Ascending aorta (tissue), 2 donors: ENCODE data around the gene CDS1. TPM values are rescaled to one million over a fixed set of nuclear protein-coding genes. Genes with fewer than 3 reads are reported as not detected.
"Not testable (repeated sequence)": the region's sequence is repeated elsewhere in the genome, so short reads cannot be mapped to it uniquely, and the experiment has no call there.

ENCODE experiments used
- DNase-seq, 2 donors: peaks; one replicate each; pipeline ENCODE4 v3.0.0-alpha.2; 2019; ENCODE audit warnings: low spot score in 2 of 2
- H3K27ac ChIP-seq, 2 donors: fragments of 200-600 bp; sonication (generic); one replicate each; pipeline ENCODE4 v1.5.1; 2016 to 2017; ENCODE audit warnings: mild to moderate bottlenecking in 1 of 2
- H3K27me3 ChIP-seq: fragments of 200-600 bp; sonication (generic); one replicate; pipeline ENCODE4 v1.5.1; 2017
- H3K36me3 ChIP-seq, 2 donors: fragments of 200-600 bp; sonication (generic); one replicate each; pipeline ENCODE4 v1.5.1; 2016
- H3K4me1 ChIP-seq, 2 donors: fragments of 200-600 bp; sonication (generic); one replicate each; pipeline ENCODE4 v1.5.1; 2016 to 2017; ENCODE audit warnings: mild to moderate bottlenecking in 1 of 2
- H3K4me3 ChIP-seq, 2 donors: fragments of 200-600 bp; sonication (generic); one replicate each; pipeline ENCODE4 v1.5.1; 2016 to 2017; ENCODE audit warnings: mild to moderate bottlenecking in 1 of 2
- H3K9me3 ChIP-seq, 2 donors: fragments of 200-600 bp; sonication (generic); one replicate each; pipeline ENCODE4 v1.5.1; 2016
- intact Hi-C: fragments of 100-400 bp; cut with DNase I; formaldehyde crosslinking; loops from one replicate; pipeline ENCODE4 v1.15.1; 2023
- total RNA-seq: library from RNA; depleted of rRNA; stranded (reverse); fragments of >200 nt; gene quantifications from one replicate; pipeline ENCODE4 v1.1.0, GENCODE V29; 2016
- TF ChIP-seq, protein P1 (sequence below), 3 experiments: fragments of 200-600 bp in 2 of 3; fragments of 450-650 bp in 1 of 3; sonication (generic) in 2 of 3; IDR thresholded peaks; one replicate each; pipeline ENCODE4 v1.5.1; 2016 to 2019; ENCODE audit warnings: antibody characterized with exemption in 3 of 3, mild to moderate bottlenecking in 1 of 3, moderate library complexity in 1 of 3

The CDS1 gene
- 0.11 TPM for total RNA-seq

DNA sequence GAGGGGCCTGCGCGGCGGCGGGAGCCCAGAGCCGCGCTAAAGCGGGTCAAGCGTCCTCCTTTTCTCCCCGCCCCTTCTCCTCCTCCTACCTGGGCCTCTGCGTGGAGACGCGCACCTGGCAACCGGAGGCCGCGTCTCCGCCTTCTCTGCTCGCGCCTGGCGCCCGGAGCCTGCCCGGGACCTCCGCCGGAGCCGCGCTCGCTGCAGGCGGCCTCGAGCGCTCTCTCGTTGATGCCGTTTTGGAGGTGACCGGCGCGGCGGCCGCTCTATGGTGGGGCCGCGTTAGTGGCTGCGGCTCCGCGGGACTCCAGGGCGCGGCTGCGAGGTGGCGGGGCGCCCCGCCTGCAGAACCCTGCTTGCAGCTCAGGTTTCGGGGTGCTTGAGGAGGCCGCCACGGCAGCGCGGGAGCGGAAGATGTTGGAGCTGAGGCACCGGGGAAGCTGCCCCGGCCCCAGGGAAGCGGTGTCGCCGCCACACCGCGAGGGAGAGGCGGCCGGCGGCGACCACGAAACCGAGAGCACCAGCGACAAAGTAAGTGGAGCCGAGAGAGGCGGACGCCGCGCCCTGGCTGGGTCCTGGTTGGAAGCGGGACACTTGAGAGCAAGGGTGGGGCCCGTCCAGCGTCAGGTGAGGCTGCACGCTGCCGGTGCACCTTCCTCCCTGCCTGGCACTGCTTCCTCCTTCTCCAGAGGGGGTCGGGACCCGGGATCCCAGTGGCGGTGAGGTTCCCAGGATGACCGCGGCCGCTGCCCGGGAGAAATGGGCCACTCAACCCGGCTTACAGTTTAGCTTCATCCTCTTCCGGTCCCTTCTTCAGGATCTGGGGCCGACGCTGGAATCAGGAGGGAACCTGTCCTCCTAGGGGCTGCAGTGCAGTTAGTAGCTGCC is at the start of gene CDS1:
Gene CDS1 (plus strand): TSS at position 140 of the 888 bp plus-strand sequence. CDS start 275 bp downstream, at position 415.
- DNase-seq = peak in 1 of 2 donors; percentile 66
- no peaks in the 10 kb centered on the region for H3K9me3 ChIP-seq
- intact Hi-C loops = no loop called here
- peaks cover 0 to 9% of the 10 kb centered on the region in 2 donors for H3K4me1 ChIP-seq
- no peaks in the 10 kb centered on the region for H3K27me3 ChIP-seq
- H3K4me3 ChIP-seq = peak within 1 kb of the TSS; percentile 72 to 79
- no peaks in the 10 kb centered on the region for H3K36me3 ChIP-seq
- H3K27ac ChIP-seq = no peak within 1 kb of the TSS
- TF ChIP-seq, protein P1, sequence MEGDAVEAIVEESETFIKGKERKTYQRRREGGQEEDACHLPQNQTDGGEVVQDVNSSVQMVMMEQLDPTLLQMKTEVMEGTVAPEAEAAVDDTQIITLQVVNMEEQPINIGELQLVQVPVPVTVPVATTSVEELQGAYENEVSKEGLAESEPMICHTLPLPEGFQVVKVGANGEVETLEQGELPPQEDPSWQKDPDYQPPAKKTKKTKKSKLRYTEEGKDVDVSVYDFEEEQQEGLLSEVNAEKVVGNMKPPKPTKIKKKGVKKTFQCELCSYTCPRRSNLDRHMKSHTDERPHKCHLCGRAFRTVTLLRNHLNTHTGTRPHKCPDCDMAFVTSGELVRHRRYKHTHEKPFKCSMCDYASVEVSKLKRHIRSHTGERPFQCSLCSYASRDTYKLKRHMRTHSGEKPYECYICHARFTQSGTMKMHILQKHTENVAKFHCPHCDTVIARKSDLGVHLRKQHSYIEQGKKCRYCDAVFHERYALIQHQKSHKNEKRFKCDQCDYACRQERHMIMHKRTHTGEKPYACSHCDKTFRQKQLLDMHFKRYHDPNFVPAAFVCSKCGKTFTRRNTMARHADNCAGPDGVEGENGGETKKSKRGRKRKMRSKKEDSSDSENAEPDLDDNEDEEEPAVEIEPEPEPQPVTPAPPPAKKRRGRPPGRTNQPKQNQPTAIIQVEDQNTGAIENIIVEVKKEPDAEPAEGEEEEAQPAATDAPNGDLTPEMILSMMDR (IDR thresholded peaks at IDR 0.05) = no peak

DNA sequence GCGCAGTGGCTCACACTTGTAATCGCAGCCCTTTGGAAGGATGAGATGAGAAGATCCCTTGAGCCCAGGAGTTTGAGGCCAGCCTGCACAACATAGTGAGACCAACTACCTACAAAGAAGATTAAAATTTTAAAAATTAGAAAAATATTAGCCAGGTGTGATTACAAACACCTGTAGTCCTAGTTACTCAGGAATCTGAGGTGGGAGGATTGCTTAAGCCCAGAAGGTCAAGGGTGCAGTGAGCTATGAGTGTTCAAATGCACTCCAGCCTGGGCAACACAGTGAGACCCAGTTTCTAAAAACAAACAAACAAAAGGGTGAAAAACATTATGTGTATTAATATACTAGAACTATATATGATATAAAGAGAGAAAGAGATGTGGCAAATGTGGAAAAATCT is 47.0 kb upstream of the CDS1 start:
- intact Hi-C loops = no loop called here
- peaks cover 0 to 7% of the 10 kb centered on the region in 2 donors for H3K9me3 ChIP-seq

DNA sequence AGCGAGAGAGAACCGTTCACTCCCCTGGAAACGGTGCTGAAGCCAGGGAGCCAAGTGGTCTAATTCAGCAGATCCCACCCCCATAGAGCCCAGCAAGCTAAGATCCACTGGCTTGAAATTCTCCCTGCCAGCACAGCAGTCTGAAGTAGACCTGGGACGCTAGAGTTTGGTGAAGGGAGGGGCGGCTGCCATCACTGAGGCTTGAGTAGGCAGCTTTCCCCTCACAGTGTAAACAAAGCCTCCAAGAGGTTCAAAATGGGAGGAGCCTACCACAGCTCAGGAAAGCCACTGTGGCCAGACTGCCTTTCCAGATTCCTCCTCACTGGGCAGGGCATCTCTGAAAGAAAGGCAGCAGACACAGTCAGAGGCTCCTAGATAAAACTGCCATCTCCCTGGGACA is 37.8 kb upstream of the CDS1 start:
- TF ChIP-seq, protein P1 (IDR thresholded peaks at IDR 0.05) = no peak
- Histone ChIP-seq H3K36me3 (no peaks in the 10 kb centered on the region), H3K9me3 (no peaks in the 10 kb centered on the region), H3K27ac (no peak overlapping the region), H3K27me3 (no peaks in the 10 kb centered on the region), H3K4me1 (no peaks in the 10 kb centered on the region), H3K4me3 (no peak overlapping the region)
- no peak for DNase-seq
- intact Hi-C loops = no loop called here

More for the DNA sequence above, 47.0 kb upstream of the CDS1 start:
- no peaks in the 10 kb centered on the region for H3K4me1 ChIP-seq
- TF ChIP-seq, protein P1 (IDR thresholded peaks at IDR 0.05) = no peak
- H3K4me3 ChIP-seq = no peak overlapping the region
- DNase-seq = no peak
- H3K27me3 ChIP-seq = no peaks in the 10 kb centered on the region
- H3K27ac ChIP-seq = no peak overlapping the region
- no peaks in the 10 kb centered on the region for H3K36me3 ChIP-seq

DNA sequence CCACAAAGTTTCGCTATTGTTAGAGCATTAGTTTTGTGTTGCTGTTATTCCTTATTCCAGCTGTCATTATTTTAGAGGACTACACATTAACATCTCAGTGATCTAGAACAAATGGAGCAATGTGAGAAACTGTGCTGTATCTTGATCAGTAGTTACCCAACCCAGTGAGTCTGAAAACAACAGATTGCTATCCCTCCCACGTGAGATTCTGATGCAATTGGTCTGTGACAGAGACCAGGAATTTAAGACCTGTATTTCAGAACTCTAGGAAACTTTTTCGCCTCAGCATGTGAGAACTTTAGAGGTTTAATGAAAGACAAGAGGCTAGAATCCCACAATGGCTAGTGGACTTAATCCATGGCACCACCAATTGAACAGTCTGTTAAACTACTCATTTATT is 35.7 kb upstream of the CDS1 start:
- no peaks in the 10 kb centered on the region for H3K9me3 ChIP-seq
- H3K4me1 ChIP-seq = no peaks in the 10 kb centered on the region
- no peak overlapping the region for H3K4me3 ChIP-seq
- TF ChIP-seq, protein P1 (IDR thresholded peaks at IDR 0.05) = no peak
- DNase-seq = no peak
- H3K27ac ChIP-seq = no peak overlapping the region
- no peaks in the 10 kb centered on the region for H3K36me3 ChIP-seq
- intact Hi-C loops = no loop called here
- H3K27me3 ChIP-seq = no peaks in the 10 kb centered on the region

DNA sequence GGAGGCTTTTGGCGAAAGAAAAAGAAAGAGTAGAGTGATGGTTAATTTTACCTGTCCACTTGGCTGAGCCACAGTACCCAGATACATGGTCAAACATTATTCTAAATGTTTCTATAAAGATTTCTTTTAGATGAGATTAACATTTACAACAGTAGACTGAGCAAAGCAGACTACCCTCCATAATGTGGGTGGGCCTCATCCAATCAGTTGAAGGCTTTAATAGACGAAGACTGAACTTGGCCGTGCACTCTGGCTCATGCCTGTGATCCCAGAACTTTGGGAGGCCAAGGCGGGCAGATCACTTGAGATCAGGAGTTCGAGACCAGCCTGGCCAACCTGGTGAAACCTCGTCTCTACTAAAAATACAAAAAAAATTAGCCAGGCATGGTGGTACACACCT is 33.7 kb upstream of the CDS1 start:
- H3K27me3 ChIP-seq, DNase-seq, intact Hi-C loops: not testable (repeated sequence)

DNA sequence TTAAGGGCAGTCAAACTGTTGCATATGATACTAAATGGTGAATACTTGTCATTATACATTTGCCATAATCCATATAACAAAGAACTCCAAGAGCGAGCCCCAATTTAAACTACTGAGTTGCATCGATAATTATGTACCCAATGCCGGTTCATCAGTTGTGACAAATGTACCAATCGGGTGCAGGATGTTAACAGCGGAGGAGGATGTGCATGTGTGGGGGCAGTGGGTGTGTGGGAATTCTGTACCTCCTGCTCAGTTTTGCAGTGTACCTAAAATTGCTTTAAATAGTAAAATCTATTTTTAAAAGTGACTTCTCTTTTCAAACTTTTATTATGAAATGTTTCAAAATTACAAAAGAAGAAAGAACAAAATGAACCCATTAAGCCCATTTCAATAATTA is 20.8 kb upstream of the CDS1 start:
- TF ChIP-seq, protein P1 (IDR thresholded peaks at IDR 0.05) = no peak

More for the DNA sequence above, 33.7 kb upstream of the CDS1 start:
- not testable (repeated sequence) for H3K36me3 ChIP-seq, H3K4me3 ChIP-seq, H3K4me1 ChIP-seq, H3K9me3 ChIP-seq, H3K27ac ChIP-seq

More for the DNA sequence above, 20.8 kb upstream of the CDS1 start:
- no peaks in the 10 kb centered on the region for H3K27me3 ChIP-seq
- intact Hi-C loops = no loop called here
- no peaks in the 10 kb centered on the region for H3K4me1 ChIP-seq
- H3K36me3 ChIP-seq = no peaks in the 10 kb centered on the region
- DNase-seq = no peak
- no peak overlapping the region for H3K4me3 ChIP-seq
- H3K27ac ChIP-seq = no peak overlapping the region
- H3K9me3 ChIP-seq = no peaks in the 10 kb centered on the region
